ENCODE results near the gene DSG4. TPM values are rescaled to one million over a fixed set of nuclear protein-coding genes. Genes with fewer than 3 reads are reported as not detected.
A peak's percentile ranks its signal among the peaks of the same experiment; 100 is the strongest.

Gene DSG4
- total RNA-seq, 2 donors from 2014 or later = not detected

- intact Hi-C loops (cut with DNase I) = no loop called here
- Histone ChIP-seq H3K9me3 (no peaks in the 10 kb centered on the region), H3K27me3 (no peaks in the 10 kb centered on the region), H3K4me1 (no peaks in the 10 kb centered on the region), H3K36me3 (replicated peaks in 1 of 2; ENCODE audit: insufficient read depth in 1 of 2, low read depth in 2 of 2) (no peaks in the 10 kb centered on the region), H3K4me3 (no peak overlapping the region), H3K27ac (no peak overlapping the region)
- no peak for ATAC-seq
- DNase-seq = no peak
- no peak for TF ChIP-seq CTCF (IDR thresholded peaks at IDR 0.05)
- no peak for TF ChIP-seq POLR2A (IDR thresholded peaks at IDR 0.05)
These were observed 41.3 kb downstream of the DSG4 start for GRCh38 chr18:31417850-31418249.

GRCh38 chr18:31419457-31419932 is 42.9 kb downstream of the DSG4 start:
- no peaks in the 10 kb centered on the region for H3K4me1 ChIP-seq
- H3K27me3 ChIP-seq = no peaks in the 10 kb centered on the region
- intact Hi-C loops (cut with DNase I) = no loop called here
- H3K27ac ChIP-seq = no peak overlapping the region
- H3K36me3 ChIP-seq (replicated peaks in 1 of 2; ENCODE audit: insufficient read depth in 1 of 2, low read depth in 2 of 2) = no peaks in the 10 kb centered on the region
- TF ChIP-seq POLR2A (IDR thresholded peaks at IDR 0.05) (no peak), CTCF (IDR thresholded peaks at IDR 0.05) (no peak)
- 54 to 66% methylated on average over 7 of the region's 7 CpGs for WGBS, 2 donors
- no peak for DNase-seq
- H3K9me3 ChIP-seq = no peaks in the 10 kb centered on the region
- ATAC-seq = no peak
- H3K4me3 ChIP-seq = no peak overlapping the region

GRCh38 chr18:31420032-31420431 is 43.5 kb downstream of the DSG4 start:
- WGBS, 2 donors = 89 to 91% methylated on average over 6 of the region's 6 CpGs
- Histone ChIP-seq H3K27ac (no peak overlapping the region), H3K4me1 (no peaks in the 10 kb centered on the region), H3K36me3 (replicated peaks in 1 of 2; ENCODE audit: insufficient read depth in 1 of 2, low read depth in 2 of 2) (no peaks in the 10 kb centered on the region), H3K27me3 (no peaks in the 10 kb centered on the region), H3K9me3 (no peaks in the 10 kb centered on the region), H3K4me3 (no peak overlapping the region)
- no peak for ATAC-seq
- intact Hi-C loops (cut with DNase I) = no loop called here
- no peak for DNase-seq
- TF ChIP-seq CTCF (IDR thresholded peaks at IDR 0.05) = no peak
- TF ChIP-seq POLR2A (IDR thresholded peaks at IDR 0.05) = no peak

- no peak for TF ChIP-seq CTCF (IDR thresholded peaks at IDR 0.05)
- no peak for TF ChIP-seq POLR2A (IDR thresholded peaks at IDR 0.05)
- 74 to 80% methylated on average over 2 of the region's 2 CpGs for WGBS, 2 donors
- Histone ChIP-seq H3K27me3 (no peaks in the 10 kb centered on the region), H3K36me3 (replicated peaks in 1 of 2; ENCODE audit: insufficient read depth in 1 of 2, low read depth in 2 of 2) (no peaks in the 10 kb centered on the region), H3K4me3 (no peak overlapping the region), H3K27ac (no peak overlapping the region), H3K4me1 (no peaks in the 10 kb centered on the region), H3K9me3 (no peaks in the 10 kb centered on the region)
- intact Hi-C loops (cut with DNase I) = no loop called here
- ATAC-seq = no peak
- DNase-seq = no peak
These were observed 43.9 kb downstream of the DSG4 start for GRCh38 chr18:31420524-31420923.

- H3K9me3 ChIP-seq = no peaks in the 10 kb centered on the region
- no peak overlapping the region for H3K4me3 ChIP-seq
- H3K27ac ChIP-seq = no peak overlapping the region
- no peaks in the 10 kb centered on the region for H3K27me3 ChIP-seq
- TF ChIP-seq CTCF (IDR thresholded peaks at IDR 0.05) (peak in 6 of 7 experiments; percentile 31 to 63 (median 50)), POLR2A (IDR thresholded peaks at IDR 0.05) (no peak)
- intact Hi-C loops (cut with DNase I) = no loop called here
- H3K36me3 ChIP-seq (replicated peaks in 1 of 2; ENCODE audit: insufficient read depth in 1 of 2, low read depth in 2 of 2) = no peaks in the 10 kb centered on the region
- 31% methylated on average over 7 of the region's 7 CpGs for WGBS, 2 donors
- H3K4me1 ChIP-seq = no peaks in the 10 kb centered on the region
- ATAC-seq (no peak), DNase-seq (peak in 3 of 4 donors; percentile 12 to 39 (median 27))
These were observed 47.9 kb downstream of the DSG4 start for GRCh38 chr18:31424383-31424988.

Data from body of pancreas (tissue), 4 donors.